NCI-H460 (cell line): ENCODE measurements around the gene FGA. TPM values are rescaled to one million over a fixed set of nuclear protein-coding genes. Genes with fewer than 3 reads are reported as not detected.
A peak's percentile ranks its signal among the peaks of the same experiment; 100 is the strongest.
"Not testable (repeated sequence)": the region's sequence is repeated elsewhere in the genome, so short reads cannot be mapped to it uniquely, and the experiment has no call there.

Experiments used
- DNase-seq: peaks from one replicate; pipeline ENCODE4 v3.0.0-alpha.2; 2016; ENCODE audit warnings: low read depth; ENCODE audit errors: extremely low read depth
- total RNA-seq: library from RNA; depleted of rRNA; stranded (reverse); fragments of >200 nt; shearing (Covaris generic); gene quantifications from 2 replicates; pipeline ENCODE4 v1.2.3, GENCODE V29; 2014

Gene FGA
- total RNA-seq, 1 experiment from 2014 or later: not detected

DNA sequence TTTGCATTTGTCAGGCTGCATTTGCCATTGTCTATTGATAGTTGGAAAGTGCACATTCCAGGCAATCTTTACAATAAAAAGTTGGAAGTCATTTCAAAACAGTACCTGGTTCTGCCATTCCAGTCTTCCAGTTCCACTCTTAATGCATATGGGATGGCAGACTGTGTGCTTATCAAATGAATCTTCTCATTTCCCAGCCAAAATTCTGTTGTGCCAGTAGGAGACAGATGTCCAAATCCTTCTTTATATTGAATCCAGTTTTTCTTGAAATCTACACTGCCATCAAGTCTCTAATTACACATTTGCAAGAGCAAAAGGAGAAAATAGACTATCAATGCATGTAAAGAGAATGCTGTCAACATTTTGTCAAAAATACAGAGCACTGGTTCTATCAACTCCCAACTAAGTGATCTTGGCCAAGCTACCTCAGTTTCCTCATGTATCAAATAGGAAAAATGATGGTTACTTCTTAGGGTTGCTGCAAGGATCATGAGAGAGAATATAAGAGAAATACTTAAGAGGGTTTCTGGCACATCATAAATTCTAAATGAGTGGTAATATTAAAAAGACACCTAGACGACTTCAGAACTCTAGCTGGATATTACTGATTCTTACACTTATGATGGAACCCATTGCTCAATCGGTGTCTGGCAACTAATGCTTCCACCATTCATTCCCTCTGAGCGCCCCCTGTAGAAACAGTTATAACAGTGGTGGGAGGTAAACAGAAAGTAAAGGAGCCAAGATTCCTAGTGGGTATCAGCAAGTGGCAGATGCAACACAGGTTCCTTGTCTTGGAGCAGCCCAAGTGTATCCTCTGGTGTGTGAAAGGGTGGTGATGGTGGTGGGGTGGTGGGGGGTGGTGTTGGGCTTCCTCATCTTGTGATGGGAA is 18.1 kb upstream of the FGA start:
- no peak for DNase-seq

- DNase-seq: no peak
Observed at GRCh38 chr4:154606728-154607723, 16.5 kb upstream of the FGA start.

DNA sequence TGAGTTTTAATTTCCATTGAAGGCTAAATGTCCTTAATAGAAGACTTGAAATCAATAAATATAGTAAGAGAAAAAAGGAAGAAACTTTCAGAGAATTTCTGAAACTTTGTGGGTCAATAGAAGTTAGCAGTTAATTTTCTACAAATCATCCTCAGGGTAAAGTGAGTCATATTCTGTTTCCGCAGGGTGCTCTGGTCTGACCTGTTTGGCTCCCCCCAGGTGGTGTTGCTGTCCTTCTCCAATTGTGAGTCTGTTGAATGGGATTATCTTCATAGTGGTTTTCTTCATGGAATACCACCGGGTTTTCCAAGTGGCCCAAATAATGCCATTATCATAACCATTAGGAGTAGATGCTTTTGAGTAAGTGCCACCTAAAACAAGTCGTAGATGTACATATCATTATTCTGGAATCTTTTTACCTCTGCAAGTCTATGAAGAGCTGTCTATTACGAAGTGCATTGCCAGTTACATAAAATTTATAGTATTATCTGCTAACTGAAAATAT is 14.2 kb upstream of the FGA start:
- no peak for DNase-seq

- no peak for DNase-seq
Observed at GRCh38 chr4:154603033-154603943, 12.7 kb upstream of the FGA start.

DNA sequence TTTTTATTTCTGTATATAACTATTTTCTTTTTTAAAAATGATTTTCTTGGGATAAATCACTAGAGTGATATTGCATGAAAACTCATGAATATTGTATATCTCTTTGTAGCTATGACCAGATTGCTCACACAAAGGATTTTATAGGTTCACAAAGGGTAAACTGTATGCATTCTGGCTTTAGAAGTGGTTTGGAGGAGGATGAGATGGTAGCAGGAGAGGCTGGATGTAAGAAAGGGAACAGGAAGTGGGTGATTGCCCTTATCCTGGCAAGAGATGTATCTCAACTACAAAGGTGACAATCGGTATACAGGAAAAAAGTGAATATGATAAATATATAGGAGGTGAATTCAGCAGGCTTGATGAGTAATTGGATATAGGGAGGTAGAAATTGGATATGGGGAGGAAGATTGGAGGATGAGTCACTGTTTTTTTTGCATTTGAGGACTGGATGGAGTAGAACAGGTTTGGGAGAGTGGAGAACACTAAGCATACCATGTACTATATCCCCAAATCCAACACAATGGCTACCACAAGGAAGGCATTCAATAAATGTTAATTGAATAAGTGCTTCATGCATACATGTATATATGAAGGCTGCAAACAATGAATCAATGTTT is 12.0 kb upstream of the FGA start:
- no peak for DNase-seq

GRCh38 chr4:154597798-154598774 is 7.5 kb upstream of the FGA start:
- no peak for DNase-seq

- DNase-seq: not testable (repeated sequence)
Observed at GRCh38 chr4:154597281-154597680, 6.7 kb upstream of the FGA start.

DNA sequence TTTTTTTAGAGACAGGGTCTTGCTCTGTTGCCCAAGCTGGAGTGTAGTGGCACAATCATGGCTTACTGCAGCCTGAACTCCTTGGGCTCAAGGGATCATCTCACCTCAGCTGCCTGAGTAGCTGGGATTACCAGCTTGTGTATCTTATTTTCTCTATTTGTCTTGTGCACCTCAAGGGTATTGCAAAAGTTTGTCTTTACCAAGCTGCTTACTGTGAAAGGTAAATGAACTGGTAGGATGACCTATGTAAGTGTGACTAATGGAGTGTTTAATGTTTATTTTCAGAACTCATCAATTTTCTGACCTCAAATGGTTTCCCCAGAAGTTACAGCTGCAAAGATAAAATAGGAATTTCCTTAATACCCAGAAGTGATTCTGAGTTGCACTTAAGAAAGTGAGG is 5.3 kb upstream of the FGA start:
- DNase-seq: peak; percentile 23

GRCh38 chr4:154594343-154594742 is 3.8 kb upstream of the FGA start:
- DNase-seq: not testable (repeated sequence)

GRCh38 chr4:154593868-154594267 is 3.3 kb upstream of the FGA start:
- no peak for DNase-seq

DNA sequence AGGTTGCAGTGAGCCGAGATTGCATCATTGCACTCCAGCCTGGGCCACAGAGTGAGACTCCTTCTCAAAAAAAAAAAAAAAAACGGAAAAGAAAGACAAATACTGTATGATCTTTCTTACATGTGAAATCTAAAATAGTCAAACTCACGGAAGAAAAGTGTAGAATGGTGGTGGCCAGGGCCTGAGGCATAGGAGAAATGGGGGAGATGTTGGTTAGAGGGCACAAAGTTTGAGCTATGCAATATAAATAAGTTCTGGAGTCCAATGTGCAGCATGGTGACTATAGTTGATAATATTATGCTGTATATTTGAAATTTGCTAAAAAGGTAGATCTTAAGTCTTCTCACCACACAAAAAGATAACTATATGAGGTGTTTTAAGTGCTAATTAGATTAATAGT is 1.3 kb upstream of the FGA start:
- DNase-seq: no peak

- DNase-seq: no peak
Observed at GRCh38 chr4:154589296-154590197, 995 bp downstream of the FGA start.

GRCh38 chr4:154588198-154588597 is 2.3 kb downstream of the FGA start:
- DNase-seq: no peak

DNA sequence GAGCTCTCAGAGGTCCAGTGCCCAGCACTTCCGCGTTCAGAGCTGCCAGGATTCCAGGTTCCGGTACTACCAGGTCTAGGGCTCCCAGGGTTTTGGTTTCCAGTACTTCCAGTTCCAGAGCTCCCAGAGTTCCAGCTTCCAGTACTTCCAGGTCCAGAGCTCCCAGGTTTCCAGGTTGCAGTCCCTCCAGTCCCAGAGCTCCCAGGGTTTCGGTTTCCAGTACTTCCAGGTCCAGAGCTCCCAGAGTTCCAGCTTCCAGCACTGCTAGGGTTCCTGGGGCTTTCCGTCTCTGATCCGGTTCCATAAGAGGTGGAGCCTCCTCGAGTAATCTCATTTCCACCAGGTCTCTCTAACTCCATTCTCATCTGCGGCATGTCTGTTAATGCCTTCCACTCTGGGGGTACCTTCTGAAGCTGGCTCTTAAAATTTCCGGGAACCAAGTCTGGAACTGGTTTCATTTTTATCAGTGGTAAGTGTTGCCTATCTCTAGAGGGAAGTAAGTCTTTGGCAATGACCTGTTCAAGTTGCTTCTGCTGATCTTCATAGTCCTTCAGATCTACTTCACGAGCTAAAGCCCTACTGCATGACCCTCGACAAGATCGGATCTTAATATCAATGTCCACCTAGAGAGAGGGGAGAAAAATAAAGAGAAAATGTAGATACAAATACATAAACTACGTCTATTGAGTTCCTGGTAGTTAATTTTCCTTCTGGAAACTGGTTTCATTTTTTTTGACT is 4.1 kb downstream of the FGA start:
- DNase-seq: no peak

- no peak for DNase-seq
Observed at GRCh38 chr4:154585369-154586018, 5.0 kb downstream of the FGA start.

DNA sequence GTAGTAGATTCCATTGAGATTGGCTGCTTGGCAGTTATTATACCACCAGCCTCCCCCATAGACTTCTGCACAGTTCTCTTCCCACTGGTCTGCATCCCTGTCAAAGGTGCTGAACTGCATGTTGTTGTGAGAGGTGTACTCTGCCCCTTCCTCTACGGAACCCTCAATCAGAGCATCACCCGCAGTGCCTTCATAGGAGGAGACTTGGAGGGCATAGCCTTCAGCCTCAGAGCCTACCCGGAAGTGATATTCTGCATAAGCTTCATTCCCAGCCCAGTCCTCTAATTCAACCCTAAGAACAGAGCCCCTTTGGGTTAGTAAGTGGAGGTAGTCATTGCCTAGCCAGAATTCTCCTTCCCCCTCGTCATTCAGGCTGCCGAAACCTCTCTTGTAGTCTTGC is 6.3 kb downstream of the FGA start:
- DNase-seq: no peak
